Transverse colon (tissue), 3 donors: ENCODE results near the gene GRIA3.

ENCODE experiments used
- CTCF ChIP-seq, 5 experiments: fragments of 200-600 bp in 3 of 5; fragments of 450-650 bp in 2 of 5; sonication (generic) in 3 of 5; IDR thresholded peaks; 1 replicate in 2 of 5; 2 replicates in 3 of 5; pipeline ENCODE4 v1.5.1; 2016 to 2017; ENCODE audit warnings: antibody characterized with exemption in 5 of 5, inconsistent platforms in 3 of 5, mild to moderate bottlenecking in 2 of 5, moderate library complexity in 1 of 5
- POLR2A ChIP-seq: fragments of 450-650 bp; IDR thresholded peaks from one replicate; pipeline ENCODE4 v1.6.1; 2016; ENCODE audit warnings: antibody characterized with exemption, mild to moderate bottlenecking, moderate library complexity

GRCh38 chrX:123277347-123277746 is 93.3 kb downstream of the GRIA3 start:
- TF ChIP-seq POLR2A (no peak), CTCF (IDR thresholded peaks at IDR 0.05) (no peak)
